HL-60 (cell line): ENCODE measurements around the gene LILRB2. TPM values are rescaled to one million over a fixed set of nuclear protein-coding genes. Genes with fewer than 3 reads are reported as not detected.
"Not testable (repeated sequence)": the region's sequence is repeated elsewhere in the genome, so short reads cannot be mapped to it uniquely, and the experiment has no call there.

Source experiments
- DNase-seq, 2 experiments: peaks; one replicate each; pipeline ENCODE4 v3.0.0-alpha.2; 2010 to 2020; ENCODE audit warnings: low read depth in 1 of 2, low spot score in 1 of 2
- H3K27ac ChIP-seq: fragments of 250-450 bp; sonication (Bioruptor Pico); replicated peaks from 2 replicates; pipeline ENCODE4 v1.5.1; 2020; ENCODE audit warnings: mild to moderate bottlenecking, moderate library complexity
- H3K27me3 ChIP-seq: fragments of 250-450 bp; sonication (Bioruptor Pico); 2 replicates; pipeline ENCODE4 v1.5.1; 2021; ENCODE audit warnings: mild to moderate bottlenecking, moderate library complexity; ENCODE audit not compliant: insufficient read depth, poor library complexity, severe bottlenecking
- H3K4me3 ChIP-seq: replicated peaks from 2 replicates; pipeline ENCODE4 v1.5.1; 2011; ENCODE audit warnings: mild to moderate bottlenecking, control low read depth, low read length; ENCODE audit not compliant: insufficient read depth
- microRNA-seq: library from miRNA; unstranded; fragments of <30 nt; microRNA quantifications from one replicate; pipeline ENCODE4, GENCODE V29; 2018

LILRB2 gene

DNA sequence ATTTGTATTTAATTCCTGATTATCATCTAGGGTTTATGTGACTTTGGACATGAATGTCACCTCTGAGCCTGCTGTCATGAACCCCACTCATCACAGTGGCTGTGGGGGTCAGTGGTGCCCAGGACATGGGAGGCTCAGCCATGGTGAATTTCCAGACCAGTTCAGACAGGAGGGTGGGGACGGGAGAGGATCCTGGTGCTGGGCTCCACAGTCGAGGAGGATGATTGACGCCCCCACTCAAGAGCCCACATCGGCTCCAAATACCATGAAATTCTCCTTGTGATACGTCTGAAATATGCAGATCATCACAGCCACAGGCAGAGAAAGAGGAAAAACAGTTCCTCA is 57.0 kb downstream of the LILRB2 start:
- DNase-seq, H3K27me3 ChIP-seq, H3K27ac ChIP-seq, H3K4me3 ChIP-seq: not testable (repeated sequence)

Small RNA genes lying within 50 kb of the gene (microRNA-seq; reads per million reads assigned to microRNA genes)
- gene MIR4752 = not detected
